Endothelial cell of umbilical vein (primary cell): ENCODE measurements around the gene ATG14. TPM values are rescaled to one million over a fixed set of nuclear protein-coding genes. Genes with fewer than 3 reads are reported as not detected.

ENCODE experiments used
- BruUV-seq: library from RNA; stranded (reverse); fragments of 400-500 nt; replicated peaks from 2 replicates; lab custom pipeline; 2021; lab: Mats Ljungman, UMichigan
- CTCF ChIA-PET: fragments of 300-600, 350-600 bp; sonication (Branson Sonifier 250); formaldehyde crosslinking; loops from one replicate; lab custom pipeline; 2021; ENCODE audit warnings: antibody characterized with exemption, inconsistent platforms; lab: Charles Lee
- POLR2A ChIA-PET: fragments of 300-600, 350-600 bp; sonication (Branson Sonifier 250); formaldehyde crosslinking; loops from one replicate; lab custom pipeline; 2021; ENCODE audit warnings: antibody characterized with exemption, inconsistent platforms; lab: Charles Lee
- DNase-seq: peaks from one replicate; pipeline ENCODE4 v3.0.0-alpha.2; 2011; ENCODE audit warnings: low read depth, low spot score
- FAIRE-seq: peaks from 2 replicates; lab custom pipeline; 2011; peaks lifted over from hg19 to GRCh38; lab: Jason Lieb, UNC
- H2AFZ ChIP-seq: 2 replicates; pipeline ENCODE4 v1.6.0; 2012; ENCODE audit warnings: low read depth, low read length, control low read depth, inconsistent platforms
- H3K27ac ChIP-seq: 2 replicates; pipeline ENCODE4 v1.5.1; 2011; ENCODE audit warnings: low read depth, mild to moderate bottlenecking, control low read depth, low read length, moderate library complexity; ENCODE audit not compliant: insufficient read depth
- H3K27me3 ChIP-seq, 2 experiments: 2 replicates each; pipeline versions ENCODE4 v1.6.0 to v1.6.1; 2011; ENCODE audit warnings: low read length in 2 of 2, mixed read lengths in 1 of 2; ENCODE audit not compliant: control insufficient read depth in 2 of 2, insufficient read depth in 2 of 2
- H3K36me3 ChIP-seq, 2 experiments: 2 replicates in 1 of 2; 3 replicates in 1 of 2; pipeline ENCODE4 v1.5.1; 2011; ENCODE audit warnings: low read length in 2 of 2, mild to moderate bottlenecking in 1 of 2, moderate library complexity in 1 of 2; ENCODE audit not compliant: control insufficient read depth in 2 of 2, insufficient read depth in 2 of 2; ENCODE audit errors: extremely low read depth in 1 of 2
- H3K4me1 ChIP-seq: 3 replicates; pipeline ENCODE4 v1.5.1; 2011; ENCODE audit warnings: mild to moderate bottlenecking, low read length; ENCODE audit not compliant: control insufficient read depth, insufficient read depth; ENCODE audit errors: extremely low read depth
- H3K4me2 ChIP-seq: 2 replicates; pipeline ENCODE4 v1.6.1; 2011; ENCODE audit warnings: low read length, control low read depth, mixed read lengths; ENCODE audit not compliant: insufficient read depth
- H3K4me3 ChIP-seq, 3 experiments: fragments of 200-600 bp in 1 of 3; sonication (generic), shearing (Covaris generic) in 1 of 3; replicated peaks in 1 of 3; 2 replicates each; pipeline ENCODE4 v1.5.1; 2011 to 2016; ENCODE audit warnings: control low read depth in 3 of 3, low read length in 3 of 3, mild to moderate bottlenecking in 2 of 3, inconsistent platforms in 1 of 3, low read depth in 1 of 3, moderate library complexity in 1 of 3; ENCODE audit not compliant: insufficient read depth in 1 of 3
- H3K79me2 ChIP-seq: 2 replicates; pipeline ENCODE4 v1.6.0; 2012; ENCODE audit warnings: low read length, inconsistent platforms; ENCODE audit not compliant: control insufficient read depth, insufficient read depth
- H3K9ac ChIP-seq: replicated peaks from 2 replicates; pipeline ENCODE3; 2011; ENCODE audit warnings: low read length, control low read depth; ENCODE audit not compliant: insufficient read depth; ENCODE audit errors: extremely low read depth
- H3K9me1 ChIP-seq: replicated peaks from 3 replicates; pipeline ENCODE4 v1.6.0; 2011; ENCODE audit warnings: mild to moderate bottlenecking, low read length; ENCODE audit not compliant: control insufficient read depth, insufficient read depth; ENCODE audit errors: extremely low read depth
- H3K9me3 ChIP-seq: replicated peaks from 2 replicates; pipeline ENCODE4 v1.5.1; 2012; ENCODE audit warnings: low read length, inconsistent platforms; ENCODE audit not compliant: control insufficient read depth, insufficient read depth
- H4K20me1 ChIP-seq: replicated peaks from 2 replicates; pipeline ENCODE3; 2011; ENCODE audit warnings: mild to moderate bottlenecking, low read length; ENCODE audit not compliant: control insufficient read depth, insufficient read depth; ENCODE audit errors: extremely low read depth
- EZH2 ChIP-seq: IDR thresholded peaks from 2 replicates; pipeline ENCODE4 v1.6.1; 2012; ENCODE audit warnings: borderline replicate concordance, low read depth, mild to moderate bottlenecking, moderate library complexity, low read length, inconsistent platforms; ENCODE audit not compliant: severe bottlenecking
- FOS ChIP-seq: IDR thresholded peaks from 2 replicates; pipeline ENCODE4 v1.6.1; 2011; ENCODE audit warnings: mild to moderate bottlenecking, low read length, moderate library complexity, borderline replicate concordance; ENCODE audit not compliant: insufficient read depth
- GATA2 ChIP-seq: IDR thresholded peaks from 2 replicates; pipeline ENCODE4 v1.7.0; 2011; ENCODE audit warnings: low read depth, mild to moderate bottlenecking, moderate library complexity, mixed read lengths, low read length; ENCODE audit not compliant: insufficient read length, insufficient read depth
- MAX ChIP-seq: IDR thresholded peaks from 2 replicates; pipeline ENCODE4 v1.6.1; 2011; ENCODE audit not compliant: insufficient read depth, insufficient read length
- POLR2A ChIP-seq: IDR thresholded peaks from 2 replicates; pipeline ENCODE4 v1.6.1; 2012; ENCODE audit warnings: low read depth, mild to moderate bottlenecking, control low read depth, low read length
- POLR2AphosphoS5 ChIP-seq: IDR thresholded peaks from 2 replicates; pipeline ENCODE4 v1.6.1; 2012; ENCODE audit warnings: low read depth, mild to moderate bottlenecking, control low read depth, low read length, moderate library complexity; ENCODE audit not compliant: insufficient read depth
- dilution Hi-C: fragments of 300-500 bp; cut with MboI; formaldehyde crosslinking; loops from one replicate; pipeline ENCODE4 v1.15.0; 2019; ENCODE audit warnings: low sequenced_read_pairs; ENCODE audit not compliant: extremely low pct_ligation_motif_present
- intact Hi-C: fragments of 100-400 bp; cut with micrococcal nuclease; formaldehyde crosslinking; loops from one replicate; pipeline ENCODE4 v1.10.0; 2022
- polyA plus RNA-seq, 4 experiments: library from polyadenylated mRNA; depleted of rRNA in 3 of 4; stranded (reverse) in 3 of 4; unstranded in 1 of 4; fragments of >200 nt; gene quantifications; 2 replicates each; pipeline versions ENCODE4 v1.2.1 to v1.2.3, GENCODE V29; 2011 to 2012; ENCODE audit warnings: missing spikeins in 1 of 4
- total RNA-seq: library from RNA; stranded (reverse); gene quantifications from 2 replicates; pipeline ENCODE4 v1.2.3, GENCODE V29; 2021
- TF ChIP-seq, protein P1 (sequence below), 2 donors: IDR thresholded peaks; 1 replicate in 1 of 2; 2 replicates in 1 of 2; pipeline ENCODE4 v1.5.1; 2011; ENCODE audit warnings: low read length in 2 of 2, mild to moderate bottlenecking in 2 of 2, moderate library complexity in 2 of 2, control low read depth in 1 of 2, inconsistent platforms in 1 of 2, low read depth in 1 of 2; ENCODE audit not compliant: insufficient read depth in 1 of 2; ENCODE audit errors: extremely low read depth in 1 of 2

Gene ATG14
- total and polyA plus RNA-seq, 2 donors (not counting 3 experiments of a cell fraction or from before 2014, with no cell fraction given), result 5.9 to 10.0 TPM

- no peaks in the 10 kb centered on the region for H4K20me1 ChIP-seq
- FAIRE-seq, result peak; percentile 75
- H3K79me2 ChIP-seq, result peaks cover 20% of the 10 kb centered on the region
- H2AFZ ChIP-seq, result no peak overlapping the region
- no peak for TF ChIP-seq MAX
- TF ChIP-seq FOS, result peak; percentile 31
- ChIA-PET CTCF (interaction anchor here (1.0 to 1.5 kb wide), 2 partner anchors 11 to 154 kb away, joined by 3 to 4 read pairs; no protein-coding TSS in a partner anchor), POLR2A (no interaction called here)
- BruUV-seq, result no TSS peak
- H3K4me1 ChIP-seq, result peaks cover 18% of the 10 kb centered on the region
- peak overlapping the region; percentile 74 for H3K27ac ChIP-seq
- dilution Hi-C loops, result no loop called here
- intact Hi-C loops, result no loop called here
- no peaks in the 10 kb centered on the region for H3K9me3 ChIP-seq
- DNase-seq, result peak; percentile 52
- H3K4me3 ChIP-seq, result no peak overlapping the region
- H3K36me3 ChIP-seq, result peaks cover 3% of the 10 kb centered on the region in 2 experiments
- no peaks in the 10 kb centered on the region for H3K9me1 ChIP-seq
- no peaks in the 10 kb centered on the region for H3K27me3 ChIP-seq
- H3K9ac ChIP-seq, result no peak overlapping the region
- H3K4me2 ChIP-seq, result no peak overlapping the region
Measured at GRCh38 chr14:55399852-55400251, 11.8 kb downstream of the ATG14 start.

DNA sequence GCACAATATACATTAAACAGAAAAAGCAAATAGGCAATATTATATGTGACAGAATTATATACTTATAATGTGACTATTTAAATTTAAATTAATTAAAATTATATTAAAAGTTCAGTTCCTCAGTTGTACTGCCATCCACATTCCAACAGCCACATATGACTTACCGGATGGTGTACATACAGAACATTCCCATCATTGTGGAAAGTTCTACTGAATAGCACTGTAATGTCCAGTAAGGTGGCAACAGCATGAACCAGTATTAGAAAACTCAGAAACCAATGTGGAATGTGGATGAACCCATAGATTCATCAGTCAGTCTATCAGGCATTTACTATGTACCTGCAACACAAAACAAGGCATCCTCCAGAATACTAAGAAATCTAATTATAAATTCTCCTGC is 12.4 kb downstream of the ATG14 start:
- FAIRE-seq (no peak), DNase-seq (no peak)
- ChIA-PET CTCF (interaction anchor here (1.0 to 1.5 kb wide), 2 partner anchors 12 to 153 kb away, joined by 3 to 4 read pairs; no protein-coding TSS in a partner anchor), POLR2A (no interaction called here)
- H3K27me3 ChIP-seq, result no peaks in the 10 kb centered on the region
- H3K4me1 ChIP-seq, result peaks cover 18% of the 10 kb centered on the region
- dilution Hi-C loops, result no loop called here
- TF ChIP-seq POLR2A, result no peak
- TF ChIP-seq GATA2, result no peak
- no peak for TF ChIP-seq POLR2AphosphoS5
- no peak for TF ChIP-seq FOS
- TF ChIP-seq, protein P1, sequence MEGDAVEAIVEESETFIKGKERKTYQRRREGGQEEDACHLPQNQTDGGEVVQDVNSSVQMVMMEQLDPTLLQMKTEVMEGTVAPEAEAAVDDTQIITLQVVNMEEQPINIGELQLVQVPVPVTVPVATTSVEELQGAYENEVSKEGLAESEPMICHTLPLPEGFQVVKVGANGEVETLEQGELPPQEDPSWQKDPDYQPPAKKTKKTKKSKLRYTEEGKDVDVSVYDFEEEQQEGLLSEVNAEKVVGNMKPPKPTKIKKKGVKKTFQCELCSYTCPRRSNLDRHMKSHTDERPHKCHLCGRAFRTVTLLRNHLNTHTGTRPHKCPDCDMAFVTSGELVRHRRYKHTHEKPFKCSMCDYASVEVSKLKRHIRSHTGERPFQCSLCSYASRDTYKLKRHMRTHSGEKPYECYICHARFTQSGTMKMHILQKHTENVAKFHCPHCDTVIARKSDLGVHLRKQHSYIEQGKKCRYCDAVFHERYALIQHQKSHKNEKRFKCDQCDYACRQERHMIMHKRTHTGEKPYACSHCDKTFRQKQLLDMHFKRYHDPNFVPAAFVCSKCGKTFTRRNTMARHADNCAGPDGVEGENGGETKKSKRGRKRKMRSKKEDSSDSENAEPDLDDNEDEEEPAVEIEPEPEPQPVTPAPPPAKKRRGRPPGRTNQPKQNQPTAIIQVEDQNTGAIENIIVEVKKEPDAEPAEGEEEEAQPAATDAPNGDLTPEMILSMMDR (IDR thresholded peaks at IDR 0.05; ENCODE audit: extremely low read depth in 1 of 2, insufficient read depth in 1 of 2, low read depth in 1 of 2, low read length in 2 of 2), result no peak
- no peak for TF ChIP-seq MAX
- no peak for TF ChIP-seq EZH2
- H4K20me1 ChIP-seq, result no peaks in the 10 kb centered on the region
- H3K9ac ChIP-seq, result peak overlapping the region; percentile 34
- H3K4me2 ChIP-seq, result peak overlapping the region; percentile 48
- H3K36me3 ChIP-seq, result peaks cover 3 to 5% of the 10 kb centered on the region in 2 experiments
- H3K79me2 ChIP-seq, result peaks cover 16% of the 10 kb centered on the region
- TSS peak; percentile 36 for BruUV-seq
- no peak overlapping the region for H3K4me3 ChIP-seq
- H3K9me3 ChIP-seq, result no peaks in the 10 kb centered on the region
- no peak overlapping the region for H2AFZ ChIP-seq
- intact Hi-C loops, result no loop called here
- peak overlapping the region; percentile 74 for H3K27ac ChIP-seq
- H3K9me1 ChIP-seq, result no peaks in the 10 kb centered on the region
